Tibial artery (tissue), 4 donors: ENCODE data around the gene TXNL1.

Experiments
- DNase-seq, 2 donors: peaks; one replicate each; pipeline ENCODE4 v3.0.0-alpha.2; 2019
- H3K27ac ChIP-seq, 2 donors: fragments of 200-600 bp; sonication (generic) in 1 of 2; 1 replicate in 1 of 2; 2 replicates in 1 of 2; pipeline ENCODE4 v1.5.1; 2018 to 2019; ENCODE audit warnings: mild to moderate bottlenecking in 1 of 2
- H3K27me3 ChIP-seq, 2 donors: fragments of 200-600 bp; sonication (generic) in 1 of 2; one replicate each; pipeline versions ENCODE4 v1.5.1 to v1.6.0; 2016 to 2019
- H3K36me3 ChIP-seq, 3 donors: fragments of 200-600 bp; sonication (generic) in 2 of 3; one replicate each; pipeline ENCODE4 v1.5.1; 2016 to 2019; ENCODE audit warnings: mild to moderate bottlenecking in 2 of 3
- H3K4me1 ChIP-seq, 4 donors: fragments of 200-600 bp; sonication (generic) in 2 of 4; 1 replicate in 3 of 4; 2 replicates in 1 of 4; pipeline ENCODE4 v1.5.1; 2016 to 2019
- H3K4me3 ChIP-seq, 2 donors: fragments of 200-600 bp; sonication (generic) in 1 of 2; 1 replicate in 1 of 2; 2 replicates in 1 of 2; pipeline ENCODE4 v1.5.1; 2018 to 2019; ENCODE audit warnings: mild to moderate bottlenecking in 2 of 2
- H3K9me3 ChIP-seq, 3 donors: fragments of 200-600 bp; sonication (generic) in 1 of 3; one replicate each; pipeline ENCODE4 v1.5.1; 2016 to 2019
- intact Hi-C: fragments of 100-400 bp; cut with DNase I; formaldehyde crosslinking; loops from one replicate; pipeline ENCODE4 v1.15.0; 2023; ENCODE audit warnings: low total_unique reads
- TF ChIP-seq, protein P1 (sequence below), 2 experiments: fragments of 200-600 bp in 1 of 2; fragments of 450-650 bp in 1 of 2; IDR thresholded peaks; one replicate each; pipeline ENCODE4 v1.5.1; 2017 to 2019; ENCODE audit warnings: antibody characterized with exemption in 2 of 2, mild to moderate bottlenecking in 1 of 2, moderate library complexity in 1 of 2

TXNL1 gene

DNA sequence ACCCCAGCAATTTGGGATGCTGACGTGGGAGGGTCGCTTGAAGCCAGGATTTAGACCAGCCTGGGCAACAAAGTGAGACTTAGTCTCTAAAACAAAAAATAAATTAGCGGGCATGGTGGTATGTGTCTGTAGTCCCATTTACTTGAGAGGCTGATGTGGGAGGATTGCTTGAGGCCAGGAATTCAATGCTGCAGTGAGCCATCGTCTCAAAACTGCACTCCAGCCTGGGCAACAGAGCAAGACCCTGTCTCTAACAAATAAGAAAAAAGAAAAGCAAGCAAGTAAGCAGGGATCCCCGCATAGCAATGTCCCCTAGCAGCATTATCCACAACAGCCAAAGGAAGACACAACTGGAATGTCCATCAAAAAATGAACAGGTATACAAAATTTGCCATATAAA lies 3.4 kb downstream of the TXNL1 start:
- no peaks in the 10 kb centered on the region for H3K36me3 ChIP-seq
- intact Hi-C loops, result no loop called here
- no peak overlapping the region for H3K27ac ChIP-seq
- no peaks in the 10 kb centered on the region for H3K9me3 ChIP-seq
- H3K27me3 ChIP-seq, result no peaks in the 10 kb centered on the region
- no peak for DNase-seq
- TF ChIP-seq, protein P1, sequence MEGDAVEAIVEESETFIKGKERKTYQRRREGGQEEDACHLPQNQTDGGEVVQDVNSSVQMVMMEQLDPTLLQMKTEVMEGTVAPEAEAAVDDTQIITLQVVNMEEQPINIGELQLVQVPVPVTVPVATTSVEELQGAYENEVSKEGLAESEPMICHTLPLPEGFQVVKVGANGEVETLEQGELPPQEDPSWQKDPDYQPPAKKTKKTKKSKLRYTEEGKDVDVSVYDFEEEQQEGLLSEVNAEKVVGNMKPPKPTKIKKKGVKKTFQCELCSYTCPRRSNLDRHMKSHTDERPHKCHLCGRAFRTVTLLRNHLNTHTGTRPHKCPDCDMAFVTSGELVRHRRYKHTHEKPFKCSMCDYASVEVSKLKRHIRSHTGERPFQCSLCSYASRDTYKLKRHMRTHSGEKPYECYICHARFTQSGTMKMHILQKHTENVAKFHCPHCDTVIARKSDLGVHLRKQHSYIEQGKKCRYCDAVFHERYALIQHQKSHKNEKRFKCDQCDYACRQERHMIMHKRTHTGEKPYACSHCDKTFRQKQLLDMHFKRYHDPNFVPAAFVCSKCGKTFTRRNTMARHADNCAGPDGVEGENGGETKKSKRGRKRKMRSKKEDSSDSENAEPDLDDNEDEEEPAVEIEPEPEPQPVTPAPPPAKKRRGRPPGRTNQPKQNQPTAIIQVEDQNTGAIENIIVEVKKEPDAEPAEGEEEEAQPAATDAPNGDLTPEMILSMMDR (IDR thresholded peaks at IDR 0.05), result no peak
- peaks cover 0 to 37% (median 16%) of the 10 kb centered on the region in 4 donors for H3K4me1 ChIP-seq
- H3K4me3 ChIP-seq, result no peak overlapping the region

DNA sequence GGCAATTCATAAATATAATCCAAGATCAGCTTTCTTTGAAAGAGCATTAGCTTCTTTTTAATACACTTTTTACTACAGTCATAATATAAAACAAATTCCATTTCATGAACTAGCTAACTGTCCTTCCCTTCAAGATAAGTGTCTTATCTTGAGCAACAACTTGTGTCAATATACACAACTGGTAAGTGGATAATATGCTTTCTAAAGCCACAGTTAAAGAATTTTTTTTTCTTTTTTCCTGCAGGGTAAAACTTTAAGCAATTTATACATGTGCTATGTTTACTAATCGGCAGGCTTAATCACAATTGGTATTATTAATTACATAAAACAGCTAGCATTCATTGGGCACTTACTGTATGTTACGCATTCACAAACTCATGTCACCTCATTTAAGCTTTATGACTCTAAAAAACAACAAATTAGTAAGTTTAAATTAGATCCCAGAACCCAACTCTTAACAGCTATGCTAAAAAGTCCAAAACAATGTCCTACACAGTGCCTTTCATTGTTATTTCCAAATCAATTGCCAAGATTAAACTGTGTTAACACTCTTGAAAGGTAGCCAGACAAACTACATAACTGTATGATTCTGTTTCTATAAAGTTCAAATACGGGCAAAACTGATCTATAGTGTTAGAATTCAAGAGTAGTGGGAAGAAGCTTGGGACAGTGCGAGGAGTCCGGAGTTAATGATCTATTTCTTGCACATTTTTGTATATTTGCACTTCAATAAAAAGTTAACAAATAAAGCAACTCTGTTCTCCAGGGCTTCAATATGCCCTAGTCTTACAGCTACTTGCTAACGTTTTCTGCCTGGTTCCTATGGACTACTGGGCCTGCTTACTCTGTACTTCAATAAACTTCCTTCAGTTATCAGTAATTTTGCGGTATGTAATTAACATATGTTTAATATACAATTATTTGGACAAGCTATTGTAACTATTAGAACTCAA lies 6.0 kb downstream of the TXNL1 start:
- H3K4me3 ChIP-seq, result no peak overlapping the region
- H3K4me1 ChIP-seq, result peaks cover 0 to 46% (median 16%) of the 10 kb centered on the region in 4 donors
- no peaks in the 10 kb centered on the region for H3K36me3 ChIP-seq
- H3K9me3 ChIP-seq, result no peaks in the 10 kb centered on the region
- DNase-seq, result no peak
- TF ChIP-seq, protein P1 (IDR thresholded peaks at IDR 0.05), result no peak
- H3K27ac ChIP-seq, result no peak overlapping the region
- intact Hi-C loops, result no loop called here
- no peaks in the 10 kb centered on the region for H3K27me3 ChIP-seq

DNA sequence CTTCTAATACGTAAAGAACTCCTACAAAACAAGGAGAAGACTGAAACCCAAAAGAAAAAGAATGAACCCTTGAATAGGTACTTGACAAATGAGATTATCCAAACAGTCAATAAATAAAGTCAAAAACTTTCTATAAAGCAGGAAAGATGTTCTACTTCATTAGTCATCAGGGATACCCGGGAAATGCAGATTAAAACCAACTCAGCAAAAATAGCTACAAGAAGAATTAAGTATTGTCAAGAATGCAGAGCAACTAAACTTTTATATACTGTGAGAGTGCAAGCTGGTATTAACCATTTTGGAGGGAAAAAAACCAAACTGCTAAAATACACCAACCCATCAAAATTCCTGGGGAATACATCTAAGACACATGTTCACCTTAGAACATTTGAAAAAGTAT lies 10.4 kb downstream of the TXNL1 start:
- H3K4me3 ChIP-seq, result no peak overlapping the region

DNA sequence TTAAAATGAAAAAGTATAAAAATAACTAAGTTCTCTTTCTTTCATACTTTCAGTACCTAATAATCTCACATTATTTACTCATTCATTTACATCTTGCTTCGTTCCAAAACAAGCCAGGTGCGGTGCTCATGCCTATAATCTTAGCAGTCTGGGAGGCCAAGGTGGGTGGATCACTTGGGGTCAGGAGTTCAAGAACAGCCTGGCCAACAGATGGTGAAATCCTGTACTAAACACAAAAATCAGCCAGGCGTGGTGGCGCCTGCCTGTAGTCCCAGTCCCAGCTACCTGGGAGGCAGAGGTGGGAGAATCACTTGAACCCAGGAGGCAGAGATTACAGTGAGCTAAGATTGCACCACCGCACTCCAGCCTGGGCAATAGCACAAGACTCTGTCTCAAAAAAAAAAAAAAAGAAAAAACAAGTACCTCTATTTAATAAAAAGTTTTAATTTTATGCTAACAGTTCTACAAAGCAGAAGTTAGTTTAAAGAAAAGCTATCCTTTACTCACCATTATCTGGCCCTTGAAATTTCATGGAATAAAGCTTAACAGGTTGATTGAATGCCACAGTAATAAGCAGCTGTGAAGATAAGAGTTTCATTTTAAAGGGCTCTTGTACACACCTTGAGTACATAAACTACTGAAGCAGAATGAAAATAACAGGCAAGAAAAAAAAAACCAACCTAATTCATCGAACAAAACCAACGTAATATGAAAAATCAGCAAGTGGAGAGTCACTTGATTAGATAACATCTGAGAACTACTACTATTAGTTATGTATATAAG lies 22.5 kb downstream of the TXNL1 start:
- TF ChIP-seq, protein P1 (IDR thresholded peaks at IDR 0.05), result no peak
- Histone ChIP-seq H3K4me3 (no peak overlapping the region), H3K36me3 (peaks cover 50 to 75% (median 55%) of the 10 kb centered on the region in 3 donors), H3K4me1 (no peaks in the 10 kb centered on the region), H3K9me3 (no peaks in the 10 kb centered on the region), H3K27me3 (no peaks in the 10 kb centered on the region), H3K27ac (no peak overlapping the region)
- intact Hi-C loops, result no loop called here
- no peak for DNase-seq

More for the DNA sequence above, 10.4 kb downstream of the TXNL1 start:
- Histone ChIP-seq H3K27ac (no peak overlapping the region), H3K4me1 (peaks cover 0 to 29% (median 4%) of the 10 kb centered on the region in 4 donors), H3K9me3 (no peaks in the 10 kb centered on the region), H3K27me3 (no peaks in the 10 kb centered on the region), H3K36me3 (peaks cover under 1 to 8% (median 2%) of the 10 kb centered on the region in 3 donors)
- TF ChIP-seq, protein P1 (IDR thresholded peaks at IDR 0.05), result no peak
- intact Hi-C loops, result no loop called here
- no peak for DNase-seq

DNA sequence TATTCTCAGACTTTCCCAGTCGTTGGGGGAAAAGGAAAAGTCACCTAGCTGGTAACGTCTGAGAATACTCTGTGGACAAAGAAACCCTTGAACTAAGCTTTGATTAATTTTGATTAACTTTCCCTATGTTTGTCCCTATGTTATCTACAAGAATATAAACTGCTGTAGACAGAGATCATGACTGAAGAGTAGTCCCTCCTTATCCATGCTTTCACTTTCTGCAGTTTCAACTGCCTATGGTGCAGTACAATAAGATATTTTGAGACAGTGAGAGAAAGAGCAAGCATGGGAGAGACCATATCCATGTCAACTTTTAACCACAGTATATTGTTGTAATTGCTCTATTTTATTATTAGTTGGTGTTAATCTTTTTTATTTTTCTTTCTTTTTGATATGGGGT lies 31.8 kb downstream of the TXNL1 start:
- Histone ChIP-seq H3K4me1 (peaks cover 0 to 11% (median 0%) of the 10 kb centered on the region in 4 donors), H3K36me3 (peaks cover 42 to 55% (median 49%) of the 10 kb centered on the region in 3 donors), H3K4me3 (no peak overlapping the region), H3K27ac (no peak overlapping the region), H3K9me3 (no peaks in the 10 kb centered on the region), H3K27me3 (no peaks in the 10 kb centered on the region)
- no peak for DNase-seq
- intact Hi-C loops, result no loop called here
- TF ChIP-seq, protein P1 (IDR thresholded peaks at IDR 0.05), result no peak
